HepG2 (cell line): ENCODE data around the gene AKNA. TPM values are rescaled to one million over a fixed set of nuclear protein-coding genes. Genes with fewer than 3 reads are reported as not detected.

ENCODE experiments used
- ATAC-seq: fragments of 200-7000 bp; cut with Tn5 transposase; 3 replicates; pipeline ENCODE4 v1.9.1; 2020; ENCODE audit warnings: mild to moderate bottlenecking, moderate library complexity
- BruUV-seq: library from RNA; stranded (reverse); fragments of 400-500 nt; replicated peaks from 2 replicates; lab custom pipeline; 2021; lab: Mats Ljungman, UMichigan
- CTCF ChIA-PET: fragments of 300-600 bp; formaldehyde crosslinking; extraction: SDS; loops from one replicate; lab custom pipeline; 2021; ENCODE audit warnings: low total read pairs, inconsistent platforms, low intra/inter-chr PET ratio; lab: Yijun Ruan, JAX
- POLR2A ChIA-PET: fragments of 350-600 bp; sonication (Branson Sonifier 250); formaldehyde crosslinking; loops from one replicate; lab custom pipeline; 2020; ENCODE audit warnings: antibody characterized with exemption, inconsistent platforms; lab: Yijun Ruan, JAX
- DNase-seq: peaks from one replicate; pipeline ENCODE4 v3.0.0-alpha.2; 2015; ENCODE audit warnings: low spot score
- FAIRE-seq: peaks from 3 replicates; lab custom pipeline; 2011; peaks lifted over from hg19 to GRCh38; lab: Jason Lieb, UNC
- H2AFZ ChIP-seq: one replicate; pipeline ENCODE4 v1.6.1; 2011; ENCODE audit warnings: low read length, inconsistent platforms
- H3K27ac ChIP-seq: fragments of 300-600 bp; 3 replicates; pipeline ENCODE4 v1.8.0; 2011; ENCODE audit warnings: mixed run types, mild to moderate bottlenecking, mixed read lengths, low read length, inconsistent platforms; ENCODE audit not compliant: insufficient read depth; ENCODE audit errors: extremely low read length
- H3K27me3 ChIP-seq, 2 experiments: fragments of 200-600 bp in 1 of 2; 2 replicates in 1 of 2; 3 replicates in 1 of 2; pipeline versions ENCODE4 v1.6.0 to v1.8.0; 2011; ENCODE audit warnings: low read length in 2 of 2, mild to moderate bottlenecking in 2 of 2, moderate library complexity in 2 of 2, inconsistent platforms in 1 of 2; ENCODE audit not compliant: insufficient read depth in 2 of 2, control insufficient read depth in 1 of 2
- H3K36me3 ChIP-seq, 2 experiments: fragments of 200-600 bp in 1 of 2; replicated peaks in 1 of 2; 2 replicates in 1 of 2; 3 replicates in 1 of 2; pipeline versions ENCODE4 v1.5.1 to v1.8.0; 2011; ENCODE audit warnings: low read length in 2 of 2, inconsistent platforms in 1 of 2; ENCODE audit not compliant: insufficient read depth in 2 of 2, control insufficient read depth in 1 of 2
- H3K4me1 ChIP-seq: 2 replicates; pipeline ENCODE4 v1.5.1; 2012; ENCODE audit warnings: low read length, inconsistent platforms; ENCODE audit not compliant: insufficient read depth
- H3K4me2 ChIP-seq: 2 replicates; pipeline ENCODE4 v1.6.0; 2011; ENCODE audit warnings: low read depth, low read length, inconsistent platforms
- H3K4me3 ChIP-seq, 3 experiments: fragments of 200-600 bp in 1 of 3; sonication (generic), shearing (Covaris generic) in 1 of 3; replicated peaks in 1 of 3; 2 replicates each; pipeline ENCODE4 v1.5.1; 2011 to 2016; ENCODE audit warnings: low read length in 3 of 3, inconsistent platforms in 2 of 3, low read depth in 2 of 3, mild to moderate bottlenecking in 2 of 3, control low read depth in 1 of 3, mixed read lengths in 1 of 3; ENCODE audit not compliant: insufficient read depth in 1 of 3
- H3K79me2 ChIP-seq: one replicate; pipeline ENCODE4 v1.6.1; 2011; ENCODE audit warnings: low read length, inconsistent platforms; ENCODE audit not compliant: insufficient read depth
- H3K9ac ChIP-seq: 2 replicates; pipeline ENCODE4 v1.6.0; 2011; ENCODE audit warnings: mild to moderate bottlenecking, low read depth, low read length, inconsistent platforms; ENCODE audit not compliant: insufficient read depth
- H3K9me3 ChIP-seq: 2 replicates; pipeline ENCODE4 v1.5.1; 2012; ENCODE audit warnings: mild to moderate bottlenecking, low read length
- H4K20me1 ChIP-seq: 2 replicates; pipeline ENCODE4 v1.6.0; 2011; ENCODE audit warnings: inconsistent platforms, mild to moderate bottlenecking, low read length, moderate library complexity; ENCODE audit not compliant: insufficient read depth
- DBP ChIP-seq: sonication (generic); formaldehyde crosslinking; IDR thresholded peaks from 2 replicates; pipeline ENCODE4 v1.4.0; 2020; ENCODE audit warnings: missing genetic modification reagents; ENCODE audit errors: not compliant biosample characterization
- HES4 ChIP-seq: sonication (generic); formaldehyde crosslinking; IDR thresholded peaks from 2 replicates; pipeline ENCODE4 v1.9.0; 2021; ENCODE audit warnings: mild to moderate bottlenecking, missing genetic modification reagents, borderline replicate concordance
- HNRNPH1 ChIP-seq: fragments of 200-400 bp; formaldehyde crosslinking; optimal IDR thresholded peaks from 2 replicates; pipeline ENCODE3; 2017; ENCODE audit warnings: mild to moderate bottlenecking, low read depth, low read length
- JUNB ChIP-seq: sonication (generic); formaldehyde crosslinking; IDR thresholded peaks from 2 replicates; pipeline ENCODE4 v1.8.0; 2022; ENCODE audit warnings: missing genetic modification reagents, mild to moderate bottlenecking, borderline replicate concordance
- NR2F2 ChIP-seq: IDR thresholded peaks from 2 replicates; pipeline ENCODE4 v1.6.1; 2012; ENCODE audit warnings: low read depth, inconsistent platforms, borderline replicate concordance
- PCBP1 ChIP-seq: fragments of 200-400 bp; formaldehyde crosslinking; IDR thresholded peaks from 2 replicates; pipeline ENCODE4 v1.6.1; 2017; ENCODE audit warnings: mild to moderate bottlenecking, low read depth, low read length, borderline replicate concordance
- PHB2 ChIP-seq: fragments of 450-650 bp; IDR thresholded peaks from 2 replicates; pipeline ENCODE4 v1.6.1; 2018; ENCODE audit not compliant: partially characterized antibody
- U2AF2 ChIP-seq: fragments of 200-400 bp; formaldehyde crosslinking; IDR thresholded peaks from 2 replicates; pipeline ENCODE4 v1.6.1; 2017; ENCODE audit warnings: low read depth, mild to moderate bottlenecking, low read length
- ZBTB21 ChIP-seq: sonication (generic); formaldehyde crosslinking; IDR thresholded peaks from 2 replicates; pipeline ENCODE4 v1.4.0; 2020; ENCODE audit warnings: missing genetic modification reagents
- ZKSCAN5 ChIP-seq: sonication (generic); formaldehyde crosslinking; IDR thresholded peaks from 2 replicates; pipeline ENCODE4 v1.5.1; 2020; ENCODE audit warnings: mild to moderate bottlenecking, missing genetic modification reagents
- ZNF263 ChIP-seq: sonication (generic); formaldehyde crosslinking; IDR thresholded peaks from 2 replicates; pipeline ENCODE4 v1.4.0; 2020; ENCODE audit warnings: missing genetic modification reagents
- ZNF33A ChIP-seq: sonication (generic); formaldehyde crosslinking; IDR thresholded peaks from 2 replicates; pipeline ENCODE4 v1.5.1; 2020; ENCODE audit warnings: missing genetic modification reagents, mild to moderate bottlenecking, moderate library complexity, borderline replicate concordance
- ZNF678 ChIP-seq: sonication (generic); formaldehyde crosslinking; IDR thresholded peaks from 2 replicates; pipeline ENCODE4 v1.4.0; 2020; ENCODE audit warnings: mild to moderate bottlenecking, missing genetic modification reagents
- WGBS: methylation state at CpG from one replicate; pipeline ENCODE4 v1.1.6; 2017; ENCODE audit warnings: low lambda C conversion rate; 5-methylcytosine and 5-hydroxymethylcytosine counted together
- in situ Hi-C: cut with HindIII; loops from 2 replicates; pipeline ENCODE4 v1.10.0; 2017; ENCODE audit warnings: low pct_unique_long_range_greater_than_20kb; ENCODE audit not compliant: extremely low pct_ligation_motif_present
- intact Hi-C: fragments of 100-400 bp; cut with micrococcal nuclease; formaldehyde crosslinking; loops from one replicate; pipeline ENCODE4 v1.10.0; 2022; ENCODE audit not compliant: unreplicated experiment
- polyA plus RNA-seq, 8 experiments: library from polyadenylated mRNA; depleted of rRNA in 3 of 8; stranded (reverse) in 7 of 8; unstranded in 1 of 8; fragments of >200 nt; fragmentation: Illumina TruSeq in 4 of 8; extraction: Trizol in 4 of 8; gene quantifications; 2 replicates each; pipeline versions ENCODE4 v1.2.1 to v1.2.3, GENCODE V29; 2011 to 2016; ENCODE audit warnings: low read depth in 4 of 8, missing spikeins in 1 of 8, mixed read lengths in 1 of 8; ENCODE audit not compliant: insufficient read depth in 1 of 8
- total RNA-seq, 5 experiments: library from RNA; depleted of rRNA; stranded (reverse); fragments of >200 nt; fragmentation: Illumina TruSeq; extraction: Trizol; gene quantifications; 2 replicates each; pipeline ENCODE4 v1.2.3, GENCODE V29; 2016; ENCODE audit warnings: low read depth in 1 of 5
- TF ChIP-seq, protein P1 (sequence below): sonication (generic); formaldehyde crosslinking; IDR thresholded peaks from 2 replicates; pipeline ENCODE4 v1.5.1; 2020; ENCODE audit warnings: missing genetic modification reagents, mild to moderate bottlenecking, borderline replicate concordance
- TF ChIP-seq, protein P2 (sequence below): sonication (generic); formaldehyde crosslinking; IDR thresholded peaks from 2 replicates; pipeline ENCODE4 v1.5.0; 2020; ENCODE audit warnings: missing genetic modification reagents, mild to moderate bottlenecking, borderline replicate concordance
- TF ChIP-seq, protein P3 (sequence below): sonication (generic); formaldehyde crosslinking; IDR thresholded peaks from 2 replicates; pipeline ENCODE4 v1.4.0; 2020; ENCODE audit warnings: missing genetic modification reagents
- TF ChIP-seq, protein P4 (sequence below): sonication (generic); formaldehyde crosslinking; IDR thresholded peaks from 2 replicates; pipeline ENCODE4 v1.8.1; 2023; ENCODE audit warnings: mild to moderate bottlenecking, missing genetic modification reagents

AKNA gene
- total and polyA plus RNA-seq, 2 of the 13 experiments (the other 11 are each of a cell fraction or from before 2014, with no cell fraction given) = 3.0 to 3.1 TPM

DNA sequence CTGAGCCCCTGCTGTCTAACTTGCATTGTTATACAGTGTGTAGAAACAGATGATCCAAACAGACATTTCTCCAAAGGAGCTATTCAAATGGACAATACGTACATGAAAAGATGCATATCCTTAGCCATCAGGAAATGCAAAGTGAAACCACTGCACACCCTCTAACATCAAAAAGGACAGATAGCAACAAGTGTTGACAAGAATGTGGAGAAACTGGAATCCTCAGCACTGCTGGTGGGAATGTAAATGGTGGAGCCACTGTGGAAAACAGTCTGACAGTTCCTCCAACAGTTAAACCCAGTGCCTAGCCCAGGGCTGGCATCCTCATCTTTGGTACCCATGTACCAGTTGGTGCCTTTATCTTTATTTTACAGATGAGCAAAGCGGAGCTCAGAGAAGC, 49.6 kb downstream of the AKNA start:
- intact Hi-C loops = loop anchor here (5.0 kb wide), 1 partner anchor 49 kb away; the partner anchor contains the start of gene AKNA

DNA sequence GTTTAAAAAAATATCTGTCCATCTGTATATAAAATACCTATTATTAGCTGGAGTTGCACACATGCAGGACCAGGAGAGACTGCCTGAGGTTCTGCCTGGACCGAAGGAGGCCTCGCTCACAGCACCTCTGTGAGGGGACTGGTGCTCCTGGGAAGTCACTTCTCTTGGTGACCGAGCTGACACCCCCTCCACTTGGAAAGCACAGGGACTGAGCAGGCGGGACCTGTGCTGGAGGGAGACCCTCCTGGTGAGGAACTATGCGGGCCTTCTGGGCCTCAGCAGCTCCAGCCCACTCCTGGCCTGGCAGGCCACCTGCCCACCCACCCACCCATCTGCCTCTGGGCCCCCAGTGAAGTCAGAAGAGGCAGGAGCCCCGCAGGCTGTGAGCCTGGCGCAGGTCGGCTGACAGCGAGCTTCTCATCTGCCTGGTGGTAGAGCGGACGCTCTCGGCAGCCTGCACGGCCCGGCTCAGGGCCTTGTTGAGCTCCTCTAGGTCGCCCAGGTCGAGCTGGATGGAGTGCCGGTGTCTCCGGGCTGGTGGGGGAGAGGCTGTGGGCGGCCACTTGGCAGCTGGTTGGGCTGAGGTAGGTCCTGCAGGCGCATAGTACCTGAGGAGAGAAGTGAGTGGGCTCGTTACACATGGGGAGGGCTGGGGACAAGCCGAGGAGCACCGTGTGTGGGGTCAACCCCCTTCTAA, 50.9 kb downstream of the AKNA start:
- intact Hi-C loops (loop anchor here (5.0 kb wide), 1 partner anchor 50 kb away; the partner anchor contains the start of gene AKNA), in situ Hi-C loops (no loop called here)
- Histone ChIP-seq H3K36me3 (peaks cover 1 to 8% of the 10 kb centered on the region in 2 experiments; a peak in 3 of 5 replicates), H3K4me3 (no peak overlapping the region), H3K27ac (no peak overlapping the region), H3K4me1 (peaks cover 12% of the 10 kb centered on the region), H3K27me3 (no peaks in the 10 kb centered on the region), H3K79me2 (no peaks in the 10 kb centered on the region), H3K9me3 (no peaks in the 10 kb centered on the region), H4K20me1 (no peaks in the 10 kb centered on the region), H3K9ac (no peak overlapping the region), H2AFZ (no peak overlapping the region), H3K4me2 (no peak overlapping the region)
- WGBS = 95% methylated on average over 11 of the region's 23 CpGs
- ChIA-PET CTCF (no interaction called here), POLR2A (no interaction called here)
- no TSS peak for BruUV-seq
- no peak for DNase-seq
- no peak for FAIRE-seq
- ATAC-seq = no peak
- TF ChIP-seq ZNF678 (CRISPR knock-in tag) = no peak
- no peak for TF ChIP-seq HNRNPH1
- no peak for TF ChIP-seq ZNF263
- TF ChIP-seq, protein P1, sequence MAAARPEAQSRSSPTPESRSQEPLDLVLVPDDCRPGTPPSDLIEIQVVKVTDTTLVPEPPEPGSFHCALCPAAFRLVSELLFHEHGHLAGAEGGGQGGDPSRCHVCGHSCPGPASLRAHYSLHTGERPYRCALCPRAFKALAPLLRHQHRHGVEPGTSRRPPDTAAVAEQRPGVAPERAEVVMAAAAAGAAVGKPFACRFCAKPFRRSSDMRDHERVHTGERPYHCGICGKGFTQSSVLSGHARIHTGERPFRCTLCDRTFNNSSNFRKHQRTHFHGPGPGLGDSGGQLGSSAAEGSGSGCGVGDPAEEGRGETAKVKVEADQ (CRISPR knock-in tag) = no peak
- TF ChIP-seq, protein P2, sequence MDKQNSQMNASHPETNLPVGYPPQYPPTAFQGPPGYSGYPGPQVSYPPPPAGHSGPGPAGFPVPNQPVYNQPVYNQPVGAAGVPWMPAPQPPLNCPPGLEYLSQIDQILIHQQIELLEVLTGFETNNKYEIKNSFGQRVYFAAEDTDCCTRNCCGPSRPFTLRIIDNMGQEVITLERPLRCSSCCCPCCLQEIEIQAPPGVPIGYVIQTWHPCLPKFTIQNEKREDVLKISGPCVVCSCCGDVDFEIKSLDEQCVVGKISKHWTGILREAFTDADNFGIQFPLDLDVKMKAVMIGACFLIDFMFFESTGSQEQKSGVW (CRISPR knock-in tag) = no peak
- TF ChIP-seq NR2F2 = no peak
- TF ChIP-seq, protein P3, sequence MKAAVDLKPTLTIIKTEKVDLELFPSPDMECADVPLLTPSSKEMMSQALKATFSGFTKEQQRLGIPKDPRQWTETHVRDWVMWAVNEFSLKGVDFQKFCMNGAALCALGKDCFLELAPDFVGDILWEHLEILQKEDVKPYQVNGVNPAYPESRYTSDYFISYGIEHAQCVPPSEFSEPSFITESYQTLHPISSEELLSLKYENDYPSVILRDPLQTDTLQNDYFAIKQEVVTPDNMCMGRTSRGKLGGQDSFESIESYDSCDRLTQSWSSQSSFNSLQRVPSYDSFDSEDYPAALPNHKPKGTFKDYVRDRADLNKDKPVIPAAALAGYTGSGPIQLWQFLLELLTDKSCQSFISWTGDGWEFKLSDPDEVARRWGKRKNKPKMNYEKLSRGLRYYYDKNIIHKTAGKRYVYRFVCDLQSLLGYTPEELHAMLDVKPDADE (CRISPR knock-in tag) = no peak
- TF ChIP-seq DBP = no peak
- TF ChIP-seq, protein P4, sequence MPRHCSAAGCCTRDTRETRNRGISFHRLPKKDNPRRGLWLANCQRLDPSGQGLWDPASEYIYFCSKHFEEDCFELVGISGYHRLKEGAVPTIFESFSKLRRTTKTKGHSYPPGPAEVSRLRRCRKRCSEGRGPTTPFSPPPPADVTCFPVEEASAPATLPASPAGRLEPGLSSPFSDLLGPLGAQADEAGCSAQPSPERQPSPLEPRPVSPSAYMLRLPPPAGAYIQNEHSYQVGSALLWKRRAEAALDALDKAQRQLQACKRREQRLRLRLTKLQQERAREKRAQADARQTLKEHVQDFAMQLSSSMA = no peak

More for the DNA sequence above, 49.6 kb downstream of the AKNA start:
- Histone ChIP-seq H3K4me3 (no peak overlapping the region), H3K36me3 (peaks cover 1 to 5% of the 10 kb centered on the region in 2 experiments; a peak in 2 of 5 replicates), H3K27ac (no peak overlapping the region), H2AFZ (no peak overlapping the region), H3K79me2 (no peaks in the 10 kb centered on the region), H4K20me1 (no peaks in the 10 kb centered on the region), H3K4me2 (no peak overlapping the region), H3K9me3 (no peaks in the 10 kb centered on the region), H3K9ac (no peak overlapping the region), H3K4me1 (peaks cover 9% of the 10 kb centered on the region), H3K27me3 (no peaks in the 10 kb centered on the region)
- ATAC-seq = no peak
- TF ChIP-seq PCBP1 (no peak), JUNB (CRISPR knock-in tag) (no peak), PHB2 (no peak), ZNF33A (CRISPR knock-in tag) (no peak), HES4 (CRISPR knock-in tag) (no peak), ZKSCAN5 (no peak), U2AF2 (no peak), ZBTB21 (CRISPR knock-in tag) (no peak)
- in situ Hi-C loops = no loop called here
- POLR2A ChIA-PET = no interaction called here
- DNase-seq = no peak
- 76% methylated on average over 2 of the region's 2 CpGs for WGBS
- BruUV-seq = no TSS peak
- CTCF ChIA-PET = no interaction called here
- FAIRE-seq = no peak
